K562 (cell line): ENCODE data around the gene WBP1. TPM values are rescaled to one million over a fixed set of nuclear protein-coding genes. Genes with fewer than 3 reads are reported as not detected.
A peak's percentile ranks its signal among the peaks of the same experiment; 100 is the strongest.

Source experiments
- GMEB1 ChIP-seq: fragments of 250-450 bp; sonication (Bioruptor Pico); IDR thresholded peaks from 2 replicates; pipeline ENCODE4 v1.4.0; 2020; ENCODE audit warnings: mild to moderate bottlenecking
- MBD2 ChIP-seq: sonication (generic); IDR thresholded peaks from 2 replicates; pipeline ENCODE4 v1.6.1; 2016; ENCODE audit warnings: low read depth, borderline replicate concordance
- MIER1 ChIP-seq: fragments of 450-650 bp; IDR thresholded peaks from 2 replicates; pipeline ENCODE4 v1.6.1; 2016; ENCODE audit warnings: antibody characterized with exemption, mild to moderate bottlenecking, low read depth
- SP2 ChIP-seq: IDR thresholded peaks from 2 replicates; pipeline ENCODE4 v1.6.1; 2011; ENCODE audit warnings: mild to moderate bottlenecking, low read depth, low read length, moderate library complexity; ENCODE audit not compliant: poor library complexity, severe bottlenecking; ENCODE audit errors: extremely low read depth
- ZBTB33 ChIP-seq: sonication (generic); formaldehyde crosslinking; IDR thresholded peaks from 2 replicates; pipeline ENCODE4 v1.8.1; 2023; ENCODE audit warnings: mild to moderate bottlenecking, missing genetic modification reagents
- polyA plus RNA-seq, 8 experiments: library from polyadenylated mRNA; depleted of rRNA in 4 of 8; stranded (reverse) in 5 of 8; unstranded in 3 of 8; fragments of >200 nt; fragmentation: Nextera tagmentation in 2 of 8; fragmentation: Illumina TruSeq in 1 of 8; extraction: Ambion mirVana in 2 of 8; extraction: Trizol in 1 of 8; gene quantifications; 2 replicates each; pipeline versions ENCODE4 v1.2.1 to v1.2.3, GENCODE V29; 2011 to 2014; ENCODE audit warnings: inconsistent platforms in 1 of 8, missing spikeins in 1 of 8
- total RNA-seq, 7 experiments: library from RNA; depleted of rRNA in 6 of 7; stranded (reverse); fragments of >200 nt in 6 of 7; fragmentation: Illumina TruSeq in 2 of 7; extraction: Trizol in 2 of 7; gene quantifications; 2 replicates each; pipeline versions ENCODE4 v1.2.1 to v1.2.3, GENCODE V29; 2011 to 2021; ENCODE audit warnings: low replicate concordance in 1 of 7
- TF ChIP-seq, protein P1 (sequence below): fragments of 450-650 bp; IDR thresholded peaks from 2 replicates; pipeline ENCODE4 v1.6.1; 2016; ENCODE audit warnings: mild to moderate bottlenecking, moderate library complexity

The WBP1 gene
- total and polyA plus RNA-seq, 9 of the 15 experiments (the other 6 are each of a cell fraction or from before 2014, with no cell fraction given): 1.9 to 27.7 (median 14.2) TPM

DNA sequence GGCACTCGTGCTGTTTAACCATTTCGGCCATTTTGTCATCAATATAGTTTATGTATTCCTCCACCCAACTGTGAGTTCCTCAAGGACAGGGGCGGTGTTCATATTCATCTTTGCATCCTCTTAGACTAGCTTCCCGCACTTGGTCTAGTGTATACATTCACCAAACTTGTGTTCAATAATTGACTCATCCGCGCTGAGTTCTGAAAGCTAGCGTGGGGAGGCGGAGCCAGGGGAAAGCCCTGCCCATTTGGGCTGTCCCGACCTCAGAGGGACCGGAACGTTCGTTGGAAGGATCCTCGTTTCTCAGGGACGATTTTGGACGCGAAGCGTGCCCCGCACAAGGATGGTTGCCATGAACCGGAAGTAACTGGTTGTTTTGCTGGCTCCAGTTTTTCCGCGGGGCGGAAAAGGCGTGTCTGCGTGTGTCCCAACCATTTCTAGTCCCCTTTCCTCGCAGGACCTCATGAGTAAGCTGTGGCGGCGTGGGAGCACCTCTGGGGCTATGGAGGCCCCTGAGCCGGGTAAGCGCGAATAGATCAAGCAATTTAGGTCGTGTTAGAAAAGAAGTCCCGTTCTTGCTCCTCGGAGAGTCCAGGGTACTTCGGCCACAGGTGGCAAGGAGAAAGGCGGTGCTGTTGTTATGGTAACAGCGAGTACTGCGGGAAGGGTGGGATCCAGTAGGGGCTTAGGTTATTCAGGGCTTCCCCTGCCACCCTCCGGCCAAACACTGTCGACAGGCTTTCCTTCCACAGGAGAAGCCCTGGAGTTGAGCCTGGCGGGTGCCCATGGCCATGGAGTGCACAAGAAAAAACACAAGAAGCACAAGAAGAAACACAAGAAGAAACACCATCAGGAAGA is 3.4 kb upstream of the WBP1 start, which contains the start of gene INO80B (continued):
- TF ChIP-seq MIER1 (no peak), GMEB1 (CRISPR knock-in tag) (peak; percentile 80), ZBTB33 (CRISPR knock-in tag) (peak; percentile 69), SP2 (no peak), MBD2 (peak; percentile 99)
- TF ChIP-seq, protein P1, sequence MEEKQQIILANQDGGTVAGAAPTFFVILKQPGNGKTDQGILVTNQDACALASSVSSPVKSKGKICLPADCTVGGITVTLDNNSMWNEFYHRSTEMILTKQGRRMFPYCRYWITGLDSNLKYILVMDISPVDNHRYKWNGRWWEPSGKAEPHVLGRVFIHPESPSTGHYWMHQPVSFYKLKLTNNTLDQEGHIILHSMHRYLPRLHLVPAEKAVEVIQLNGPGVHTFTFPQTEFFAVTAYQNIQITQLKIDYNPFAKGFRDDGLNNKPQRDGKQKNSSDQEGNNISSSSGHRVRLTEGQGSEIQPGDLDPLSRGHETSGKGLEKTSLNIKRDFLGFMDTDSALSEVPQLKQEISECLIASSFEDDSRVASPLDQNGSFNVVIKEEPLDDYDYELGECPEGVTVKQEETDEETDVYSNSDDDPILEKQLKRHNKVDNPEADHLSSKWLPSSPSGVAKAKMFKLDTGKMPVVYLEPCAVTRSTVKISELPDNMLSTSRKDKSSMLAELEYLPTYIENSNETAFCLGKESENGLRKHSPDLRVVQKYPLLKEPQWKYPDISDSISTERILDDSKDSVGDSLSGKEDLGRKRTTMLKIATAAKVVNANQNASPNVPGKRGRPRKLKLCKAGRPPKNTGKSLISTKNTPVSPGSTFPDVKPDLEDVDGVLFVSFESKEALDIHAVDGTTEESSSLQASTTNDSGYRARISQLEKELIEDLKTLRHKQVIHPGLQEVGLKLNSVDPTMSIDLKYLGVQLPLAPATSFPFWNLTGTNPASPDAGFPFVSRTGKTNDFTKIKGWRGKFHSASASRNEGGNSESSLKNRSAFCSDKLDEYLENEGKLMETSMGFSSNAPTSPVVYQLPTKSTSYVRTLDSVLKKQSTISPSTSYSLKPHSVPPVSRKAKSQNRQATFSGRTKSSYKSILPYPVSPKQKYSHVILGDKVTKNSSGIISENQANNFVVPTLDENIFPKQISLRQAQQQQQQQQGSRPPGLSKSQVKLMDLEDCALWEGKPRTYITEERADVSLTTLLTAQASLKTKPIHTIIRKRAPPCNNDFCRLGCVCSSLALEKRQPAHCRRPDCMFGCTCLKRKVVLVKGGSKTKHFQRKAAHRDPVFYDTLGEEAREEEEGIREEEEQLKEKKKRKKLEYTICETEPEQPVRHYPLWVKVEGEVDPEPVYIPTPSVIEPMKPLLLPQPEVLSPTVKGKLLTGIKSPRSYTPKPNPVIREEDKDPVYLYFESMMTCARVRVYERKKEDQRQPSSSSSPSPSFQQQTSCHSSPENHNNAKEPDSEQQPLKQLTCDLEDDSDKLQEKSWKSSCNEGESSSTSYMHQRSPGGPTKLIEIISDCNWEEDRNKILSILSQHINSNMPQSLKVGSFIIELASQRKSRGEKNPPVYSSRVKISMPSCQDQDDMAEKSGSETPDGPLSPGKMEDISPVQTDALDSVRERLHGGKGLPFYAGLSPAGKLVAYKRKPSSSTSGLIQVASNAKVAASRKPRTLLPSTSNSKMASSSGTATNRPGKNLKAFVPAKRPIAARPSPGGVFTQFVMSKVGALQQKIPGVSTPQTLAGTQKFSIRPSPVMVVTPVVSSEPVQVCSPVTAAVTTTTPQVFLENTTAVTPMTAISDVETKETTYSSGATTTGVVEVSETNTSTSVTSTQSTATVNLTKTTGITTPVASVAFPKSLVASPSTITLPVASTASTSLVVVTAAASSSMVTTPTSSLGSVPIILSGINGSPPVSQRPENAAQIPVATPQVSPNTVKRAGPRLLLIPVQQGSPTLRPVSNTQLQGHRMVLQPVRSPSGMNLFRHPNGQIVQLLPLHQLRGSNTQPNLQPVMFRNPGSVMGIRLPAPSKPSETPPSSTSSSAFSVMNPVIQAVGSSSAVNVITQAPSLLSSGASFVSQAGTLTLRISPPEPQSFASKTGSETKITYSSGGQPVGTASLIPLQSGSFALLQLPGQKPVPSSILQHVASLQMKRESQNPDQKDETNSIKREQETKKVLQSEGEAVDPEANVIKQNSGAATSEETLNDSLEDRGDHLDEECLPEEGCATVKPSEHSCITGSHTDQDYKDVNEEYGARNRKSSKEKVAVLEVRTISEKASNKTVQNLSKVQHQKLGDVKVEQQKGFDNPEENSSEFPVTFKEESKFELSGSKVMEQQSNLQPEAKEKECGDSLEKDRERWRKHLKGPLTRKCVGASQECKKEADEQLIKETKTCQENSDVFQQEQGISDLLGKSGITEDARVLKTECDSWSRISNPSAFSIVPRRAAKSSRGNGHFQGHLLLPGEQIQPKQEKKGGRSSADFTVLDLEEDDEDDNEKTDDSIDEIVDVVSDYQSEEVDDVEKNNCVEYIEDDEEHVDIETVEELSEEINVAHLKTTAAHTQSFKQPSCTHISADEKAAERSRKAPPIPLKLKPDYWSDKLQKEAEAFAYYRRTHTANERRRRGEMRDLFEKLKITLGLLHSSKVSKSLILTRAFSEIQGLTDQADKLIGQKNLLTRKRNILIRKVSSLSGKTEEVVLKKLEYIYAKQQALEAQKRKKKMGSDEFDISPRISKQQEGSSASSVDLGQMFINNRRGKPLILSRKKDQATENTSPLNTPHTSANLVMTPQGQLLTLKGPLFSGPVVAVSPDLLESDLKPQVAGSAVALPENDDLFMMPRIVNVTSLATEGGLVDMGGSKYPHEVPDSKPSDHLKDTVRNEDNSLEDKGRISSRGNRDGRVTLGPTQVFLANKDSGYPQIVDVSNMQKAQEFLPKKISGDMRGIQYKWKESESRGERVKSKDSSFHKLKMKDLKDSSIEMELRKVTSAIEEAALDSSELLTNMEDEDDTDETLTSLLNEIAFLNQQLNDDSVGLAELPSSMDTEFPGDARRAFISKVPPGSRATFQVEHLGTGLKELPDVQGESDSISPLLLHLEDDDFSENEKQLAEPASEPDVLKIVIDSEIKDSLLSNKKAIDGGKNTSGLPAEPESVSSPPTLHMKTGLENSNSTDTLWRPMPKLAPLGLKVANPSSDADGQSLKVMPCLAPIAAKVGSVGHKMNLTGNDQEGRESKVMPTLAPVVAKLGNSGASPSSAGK: no peak; the same call in 1 of the 2 replicates
